CD4-positive, alpha-beta T cell treated with Interleukin-6 for 4 hours (primary cell): ENCODE data around the gene DCUN1D2.
A peak's percentile ranks its signal among the peaks of the same experiment; 100 is the strongest.
"Not testable (repeated sequence)": the region's sequence is repeated elsewhere in the genome, so short reads cannot be mapped to it uniquely, and the experiment has no call there.

ENCODE experiments used
- DNase-seq: peaks from one replicate; pipeline ENCODE4 v3.0.0-alpha.2; 2020; ENCODE audit warnings: mixed read lengths

DCUN1D2 gene

DNA sequence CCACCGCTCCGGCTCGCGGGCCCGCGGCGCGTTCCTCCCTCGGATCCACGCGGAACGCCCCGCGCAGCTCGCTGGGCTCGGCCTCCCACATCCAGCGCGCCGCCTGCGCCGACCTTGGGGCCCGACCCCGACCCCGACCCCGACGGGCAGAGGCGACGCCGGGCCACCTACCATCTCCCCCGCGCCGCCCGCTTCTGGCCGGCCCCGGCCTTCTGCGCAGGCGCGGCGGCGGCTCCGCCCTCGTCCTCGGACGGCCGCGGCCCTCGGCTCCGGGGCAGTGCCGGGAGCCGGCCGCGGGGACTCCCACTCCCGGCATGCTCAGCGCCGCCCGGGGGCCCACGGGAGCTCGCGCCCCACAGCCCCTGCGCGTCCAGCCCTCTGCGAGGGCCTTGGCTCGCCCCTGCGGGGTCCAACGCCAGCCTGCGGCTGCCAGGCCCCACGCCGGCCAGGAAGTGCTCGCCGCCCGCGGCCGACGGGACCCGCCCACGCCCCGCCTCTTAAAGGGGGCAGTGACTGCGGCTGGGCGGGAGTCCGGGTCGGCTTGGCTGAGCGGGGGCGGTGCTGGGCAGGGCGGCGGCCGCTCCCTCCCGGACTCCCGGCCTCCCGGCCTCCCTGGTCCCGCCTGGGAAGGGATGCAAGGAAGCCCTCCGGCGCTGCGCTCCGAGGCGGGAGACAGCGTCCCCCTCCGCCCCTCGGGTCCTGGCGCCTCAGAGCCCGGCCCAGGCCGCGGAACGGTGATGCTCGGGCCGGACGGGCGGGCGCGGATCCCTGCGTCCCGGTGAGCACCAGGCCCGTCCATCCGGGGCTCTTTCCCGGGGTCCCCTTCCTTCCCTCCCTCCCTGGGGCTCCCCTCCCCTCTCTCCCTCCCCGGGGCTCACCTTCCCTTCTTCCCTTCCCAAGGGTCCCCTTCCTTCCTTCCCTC is at the start of gene DCUN1D2:
DCUN1D2 (minus strand) TSS at position 216 of the 922 bp plus-strand sequence; CDS start at position 174, 42 bp downstream.
- peak; percentile 83 for DNase-seq

DNA sequence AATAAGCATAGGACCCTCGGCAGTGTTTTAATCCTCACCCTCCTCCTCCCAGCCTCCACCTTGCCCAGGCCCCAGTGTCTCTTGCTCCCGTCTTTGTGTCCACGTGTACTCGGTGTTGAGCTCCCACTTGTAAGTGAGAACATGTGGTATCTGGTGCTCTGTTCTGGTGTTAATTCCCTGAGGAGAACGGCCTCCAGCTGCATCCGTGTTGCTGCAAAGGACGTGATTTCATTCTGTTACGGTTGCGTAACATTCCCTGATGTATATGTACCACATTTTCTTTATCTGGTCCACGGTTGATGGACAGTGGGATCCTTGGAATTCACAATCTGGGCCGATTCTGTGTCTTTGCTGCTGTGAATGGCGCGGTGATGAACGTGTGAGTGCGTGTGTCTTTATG is 49.3 kb upstream of the DCUN1D2 start:
- no peak for DNase-seq

DNA sequence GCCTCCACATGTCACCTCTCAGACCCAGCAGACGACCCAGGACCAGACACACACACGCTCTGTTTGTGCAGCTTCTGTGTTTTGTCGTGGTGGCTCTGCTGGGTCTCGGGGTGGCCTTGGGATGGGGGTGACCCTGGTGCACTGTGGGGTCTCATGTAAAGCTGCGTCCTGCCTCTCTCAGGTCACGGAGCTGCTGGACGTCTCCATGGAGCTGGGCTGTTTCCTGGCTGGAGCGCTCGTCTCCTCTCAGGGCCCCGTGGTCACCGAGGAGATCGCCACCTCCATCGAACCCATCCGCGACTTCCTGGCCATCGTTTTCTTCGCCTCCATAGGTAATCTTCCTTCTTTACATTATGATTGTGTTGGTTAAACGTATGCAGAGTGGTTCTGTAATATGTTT is 48.7 kb upstream of the DCUN1D2 start:
- no peak for DNase-seq

DNA sequence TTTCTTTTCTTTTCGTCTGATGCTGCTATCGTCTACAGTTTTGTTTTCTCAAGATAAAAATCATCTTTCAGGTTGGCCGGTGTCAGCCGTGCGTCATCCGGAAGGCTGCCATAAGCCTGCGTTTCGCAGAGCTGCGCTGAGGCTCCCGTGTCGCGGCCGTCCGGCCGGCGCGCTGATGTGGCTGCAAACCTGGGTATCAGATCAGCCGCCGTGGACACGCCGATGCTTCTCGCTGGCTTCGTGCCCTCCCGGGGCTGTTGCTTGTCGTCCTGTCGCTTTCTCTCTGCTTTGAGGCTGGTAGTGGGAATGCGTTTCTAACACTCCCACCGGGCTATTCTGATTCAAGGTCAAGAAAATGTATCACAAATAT is 48.2 kb upstream of the DCUN1D2 start:
- DNase-seq, result no peak

DNA sequence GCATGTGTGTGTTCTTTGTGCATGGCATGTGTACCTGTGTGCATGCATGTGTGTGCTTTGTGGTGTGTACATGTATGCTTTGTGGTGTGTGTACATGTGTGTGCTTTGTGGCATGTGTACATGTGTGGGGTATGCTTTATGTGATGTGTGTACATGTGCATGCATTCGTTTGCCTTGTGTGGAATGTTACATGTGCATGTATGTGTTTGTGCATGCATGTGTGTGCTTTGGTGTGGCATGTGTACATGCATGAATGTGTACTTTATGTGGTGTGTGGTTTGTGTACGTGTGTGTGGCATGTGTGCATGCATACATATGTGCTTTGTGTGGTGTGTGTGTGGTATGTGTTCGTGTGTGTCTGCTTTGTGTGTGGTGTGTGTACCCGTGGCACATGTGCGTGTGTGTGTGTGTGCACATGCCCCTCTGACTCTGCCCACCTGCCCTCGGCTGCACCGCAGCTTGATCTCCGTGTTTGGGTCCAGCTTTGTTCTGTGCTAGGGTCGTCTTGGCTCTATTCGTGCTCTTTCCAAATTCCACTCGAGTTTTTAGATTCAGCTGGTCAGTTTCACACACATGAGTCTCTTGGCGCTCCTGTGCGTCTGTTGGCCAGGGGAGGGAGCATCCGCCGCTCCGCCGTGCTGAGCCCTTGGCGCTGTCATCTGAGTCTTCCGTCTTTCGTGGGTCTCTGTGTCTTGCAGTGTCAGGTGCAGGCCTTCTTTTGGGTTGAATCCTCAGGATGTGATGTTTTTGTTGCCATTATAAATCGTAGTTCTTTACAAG is 47.6 kb upstream of the DCUN1D2 start:
- no peak for DNase-seq

DNA sequence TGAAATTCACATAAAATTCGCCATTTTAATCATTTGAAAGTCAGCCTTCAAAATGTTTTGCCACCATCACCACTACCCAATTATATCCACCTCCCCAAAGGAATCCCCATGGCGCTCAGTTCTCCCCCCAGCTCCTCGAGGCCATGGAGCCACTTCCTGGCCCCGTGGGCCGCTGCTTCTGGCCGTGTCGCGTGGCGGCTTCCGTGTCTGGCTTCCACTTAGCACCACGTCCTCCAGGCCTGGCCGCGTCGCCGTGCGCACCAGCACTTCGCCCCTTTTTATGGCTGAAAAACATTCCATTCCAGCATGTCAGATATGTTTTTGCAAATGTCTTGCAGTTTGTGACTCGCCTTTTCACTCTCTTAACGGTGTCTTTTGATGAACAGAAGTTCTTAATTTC is 46.7 kb upstream of the DCUN1D2 start:
- DNase-seq, result no peak

DNA sequence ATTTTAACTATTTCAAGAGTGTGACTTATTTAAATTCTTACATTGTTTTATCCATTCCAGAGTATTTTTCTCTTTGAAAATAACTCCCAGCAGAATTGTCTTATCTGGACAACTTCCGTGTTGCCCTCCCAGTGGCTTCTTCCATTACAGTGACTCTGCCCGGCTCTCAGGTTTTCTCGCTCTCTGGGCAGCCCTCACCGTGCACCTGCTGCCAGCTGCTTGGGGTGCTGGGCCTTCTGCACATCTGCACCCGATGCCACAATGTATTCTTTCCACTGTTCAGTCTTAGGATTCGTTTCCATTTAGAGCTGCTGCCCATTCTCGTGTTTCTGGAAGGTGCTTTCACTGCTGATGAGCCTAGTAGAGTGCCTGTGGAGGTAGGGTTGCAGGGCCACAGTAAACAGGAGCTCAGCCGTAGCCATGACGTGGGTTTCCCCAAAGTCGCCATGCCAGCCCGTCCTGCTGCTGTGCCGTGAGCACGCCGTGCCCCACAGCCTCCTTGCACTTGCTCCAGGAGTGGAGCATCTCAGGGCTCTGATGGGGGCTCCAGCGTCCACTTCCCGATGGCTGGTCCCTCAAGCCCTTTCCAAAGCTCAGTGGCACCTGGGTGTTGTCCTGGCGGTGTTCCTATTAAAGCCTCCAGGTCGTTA is 46.1 kb upstream of the DCUN1D2 start:
- DNase-seq, result no peak

DNA sequence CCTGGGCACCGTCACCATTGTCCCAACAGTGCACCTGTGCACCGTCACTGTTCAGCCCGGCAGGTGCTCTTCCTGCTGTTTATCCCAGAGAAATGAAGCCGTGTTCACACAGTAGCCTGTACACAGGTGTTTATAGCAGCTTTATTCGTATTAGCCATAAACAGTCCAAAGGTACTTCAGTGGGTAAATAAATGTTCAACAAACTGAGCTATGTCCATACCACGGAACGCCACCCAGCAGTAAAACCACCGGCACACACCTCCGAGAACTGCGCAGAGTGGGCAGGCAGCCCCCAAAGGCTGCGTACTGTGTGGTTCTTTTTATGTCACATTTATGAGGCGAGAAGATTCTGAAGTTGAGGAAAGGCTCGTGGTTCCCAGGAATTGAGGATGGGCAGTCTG is 44.9 kb upstream of the DCUN1D2 start:
- no peak for DNase-seq

DNA sequence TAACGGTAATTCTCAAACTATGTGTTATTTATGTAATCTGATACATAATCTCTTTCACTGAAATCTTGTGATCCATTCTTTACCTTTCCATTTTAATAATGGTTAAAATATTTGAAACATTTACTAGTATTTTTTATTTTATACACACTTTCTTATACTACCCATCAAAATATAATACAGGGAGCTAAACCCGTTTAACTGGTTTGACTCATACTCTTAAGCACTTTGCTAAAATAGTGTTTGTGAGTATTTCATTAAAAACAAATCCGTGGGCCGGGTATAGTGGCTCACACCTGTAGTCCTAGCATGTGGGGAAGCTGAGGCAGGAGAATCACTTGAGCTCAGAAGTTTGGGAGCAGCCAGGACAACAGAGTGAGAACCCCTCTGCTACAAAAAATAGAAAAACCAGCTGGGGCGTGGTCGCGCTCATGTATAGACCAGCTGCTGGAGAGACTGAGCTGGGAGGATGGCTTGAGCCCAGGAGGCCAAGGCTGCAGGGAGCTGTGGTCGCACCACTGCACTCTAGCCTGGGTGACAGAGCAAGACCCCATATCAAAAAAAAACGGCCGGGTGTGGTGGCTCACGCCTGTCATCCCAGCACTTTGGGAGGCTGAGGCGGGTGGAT is 43.8 kb upstream of the DCUN1D2 start:
- no peak for DNase-seq

DNA sequence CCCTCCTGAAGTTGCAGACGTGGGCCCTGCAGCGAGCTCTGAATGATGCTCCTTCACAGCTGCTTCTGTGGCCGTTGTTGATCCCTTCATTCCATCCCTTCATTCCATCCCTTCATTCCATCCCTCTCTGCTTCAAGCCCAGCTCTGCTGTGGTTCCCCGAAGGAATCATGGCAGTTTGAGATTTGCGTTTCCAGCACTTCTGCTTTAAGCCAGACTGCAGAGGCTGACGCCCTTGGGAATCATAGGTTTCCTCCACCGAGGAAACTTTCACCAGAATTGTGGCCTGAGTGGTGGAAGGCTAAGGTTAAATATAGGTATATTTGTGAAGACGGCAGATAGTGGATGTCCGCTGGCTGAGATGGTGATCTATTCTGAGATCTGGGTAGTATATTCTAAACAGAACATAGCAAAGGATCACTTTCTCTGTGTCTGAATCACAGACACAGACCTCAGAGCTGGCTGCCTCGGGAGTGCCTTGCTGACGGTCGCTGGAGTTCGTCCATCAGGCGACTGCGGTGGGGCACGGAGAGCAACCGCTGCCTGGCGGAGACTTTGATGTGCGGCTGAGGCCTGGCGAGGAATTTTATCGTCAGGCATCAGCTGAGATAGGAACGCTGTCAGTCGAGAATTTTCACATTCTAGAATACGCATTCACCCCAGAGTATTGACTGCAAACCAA is 42.8 kb upstream of the DCUN1D2 start:
- no peak for DNase-seq

DNA sequence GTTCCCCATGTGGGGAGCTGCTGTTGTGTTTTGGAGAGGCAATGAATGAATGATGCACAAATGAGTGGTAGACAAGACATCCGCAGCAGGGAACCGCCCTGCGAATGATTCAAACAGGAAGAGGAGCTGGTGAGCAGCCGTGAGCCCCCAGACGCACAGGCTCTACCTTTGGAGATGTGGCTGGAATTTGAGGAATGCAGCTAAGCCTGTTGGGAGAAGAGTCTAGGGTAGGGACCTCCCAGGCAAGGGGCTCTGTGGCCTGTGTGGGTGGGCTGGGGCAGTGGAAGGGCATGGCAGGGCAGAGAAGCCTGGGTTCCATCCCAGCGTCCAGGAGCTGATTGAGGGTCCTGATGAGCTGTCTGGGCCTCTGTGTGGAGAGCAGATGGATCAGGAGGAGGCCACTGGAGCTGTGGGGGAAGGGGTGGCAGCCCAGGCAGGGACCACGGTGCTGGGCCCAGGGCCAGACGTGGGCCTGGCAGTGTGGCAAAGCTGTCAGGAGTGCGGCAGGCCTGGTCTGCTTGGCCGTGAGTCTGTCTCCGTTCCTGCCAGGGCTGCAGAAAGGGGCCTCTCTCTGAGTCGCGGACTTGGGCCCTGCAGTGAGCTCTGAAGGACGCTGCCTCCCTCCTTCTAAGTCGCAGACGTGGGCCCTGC is 41.8 kb upstream of the DCUN1D2 start:
- DNase-seq, result no peak

DNA sequence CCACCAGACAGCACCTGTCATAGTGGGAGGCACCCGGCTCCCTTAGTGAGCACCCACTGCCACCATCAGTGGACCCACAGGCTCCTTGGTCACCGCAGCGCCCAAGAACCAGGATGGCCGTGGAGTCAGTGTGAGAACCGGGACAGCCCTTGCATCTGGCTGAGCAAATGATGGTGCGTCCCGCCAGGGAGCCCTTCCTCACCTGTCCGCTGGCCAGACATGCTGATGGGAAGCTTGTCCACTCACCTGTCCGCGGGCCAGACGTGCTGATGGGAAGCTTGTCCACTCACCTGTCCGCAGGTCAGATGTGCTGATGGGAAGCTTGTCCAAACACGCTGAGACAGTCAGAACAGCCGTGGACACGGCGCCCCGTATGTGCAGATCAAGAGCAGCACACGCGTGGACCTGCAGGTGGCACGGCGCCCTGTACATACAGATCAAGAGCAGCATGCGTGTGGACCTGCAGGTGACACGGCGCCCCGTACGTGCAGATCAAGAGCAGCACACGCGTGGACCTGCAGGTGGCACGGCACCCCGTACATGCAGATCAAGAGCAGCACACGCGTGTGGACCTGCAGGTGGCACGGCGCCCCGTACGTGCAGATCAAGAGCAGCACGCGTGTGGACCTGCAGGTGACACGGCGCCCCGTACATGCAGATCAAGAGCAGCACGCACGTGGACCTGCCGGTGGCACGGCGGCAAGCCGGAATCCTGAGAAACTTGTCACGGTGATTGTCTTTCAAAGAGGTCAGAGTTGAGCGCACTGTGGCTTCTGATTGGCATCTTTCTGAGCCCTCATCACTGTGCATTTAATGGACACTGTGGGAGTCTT is 40.7 kb upstream of the DCUN1D2 start:
- no peak for DNase-seq

DNA sequence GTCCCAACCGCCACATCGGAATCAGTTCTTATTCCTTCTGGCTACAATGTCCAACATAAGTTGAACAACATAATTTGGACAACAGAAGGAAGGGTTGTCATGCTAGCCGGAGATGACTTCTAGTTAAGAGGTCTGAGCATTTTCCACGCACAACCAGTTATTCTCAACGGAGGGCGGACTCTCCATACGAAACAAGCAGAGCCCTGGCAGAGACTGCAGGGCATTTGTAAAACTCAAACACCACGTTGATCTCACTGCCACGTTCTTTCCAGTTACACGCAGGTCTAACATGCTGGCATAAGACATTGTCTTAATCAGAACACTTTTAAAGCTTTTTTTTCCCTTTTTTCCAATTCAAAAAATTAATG is 38.3 kb upstream of the DCUN1D2 start:
- no peak for DNase-seq

DNA sequence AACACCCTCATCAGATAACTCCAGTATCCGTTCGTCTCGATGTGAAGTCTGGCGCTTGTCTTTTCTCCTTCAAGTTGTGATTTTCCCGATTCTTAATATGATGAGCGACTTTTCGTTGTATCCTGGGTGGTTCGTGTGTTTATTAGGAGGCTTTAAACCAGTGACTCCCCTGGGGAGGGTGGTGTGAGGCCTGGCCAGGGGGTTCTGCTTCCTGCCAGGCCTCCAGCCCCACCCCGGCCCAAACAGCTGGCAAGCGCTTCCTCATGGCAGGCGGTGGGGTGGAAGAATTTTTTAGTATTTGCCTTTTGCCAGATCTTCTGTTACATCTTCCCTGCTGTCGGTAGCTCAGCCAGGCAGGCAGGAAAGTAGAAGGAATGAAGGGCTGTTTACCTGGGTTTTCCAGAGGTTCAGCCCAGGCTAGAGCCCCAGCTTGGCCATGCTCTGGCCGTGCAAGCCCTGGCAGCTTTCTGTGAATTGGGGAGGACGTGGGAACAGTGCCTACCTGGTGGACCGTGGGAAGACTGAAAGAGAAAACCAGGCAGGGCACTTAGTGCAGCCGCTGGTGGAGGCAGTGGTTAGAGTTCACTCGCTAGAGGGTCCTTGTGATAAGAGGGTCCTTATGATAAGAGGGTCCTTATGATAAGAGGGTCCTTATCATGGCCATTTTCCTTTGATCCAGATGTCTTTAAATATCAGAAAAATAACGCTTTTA is 37.7 kb upstream of the DCUN1D2 start:
- DNase-seq, result no peak

DNA sequence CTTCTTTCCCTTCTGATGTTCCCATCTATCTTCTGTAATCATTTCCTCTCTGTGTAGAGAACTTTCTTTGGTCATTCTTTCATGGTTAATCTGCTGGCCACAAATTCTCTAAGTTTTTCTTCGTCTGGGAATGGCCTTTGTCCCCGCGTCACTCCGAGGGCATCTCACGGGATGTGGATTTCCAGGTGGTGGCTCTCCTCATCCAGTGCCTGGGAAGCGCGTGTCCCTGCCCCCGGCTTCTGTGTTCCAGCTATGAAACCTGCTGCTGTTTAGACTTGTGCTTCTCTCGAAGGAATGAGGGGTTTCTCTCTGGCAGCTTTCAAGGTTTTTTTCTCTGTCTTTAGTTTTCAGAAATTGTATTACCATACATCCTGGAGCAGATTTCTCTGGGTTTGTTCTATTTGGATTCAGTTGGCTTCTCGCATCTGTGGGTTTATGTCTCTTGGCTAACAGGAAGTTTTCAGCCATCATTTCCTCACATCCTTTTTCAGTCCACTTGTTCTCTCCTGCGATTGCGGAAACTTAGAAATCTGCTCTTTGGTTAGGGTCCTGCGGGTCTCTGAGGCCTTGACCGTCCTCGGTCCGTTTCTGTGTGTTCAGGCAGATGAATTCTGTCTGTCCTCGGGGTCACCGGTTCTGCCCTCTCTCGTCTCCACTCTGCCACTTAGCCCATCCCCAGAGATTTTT is 36.9 kb upstream of the DCUN1D2 start:
- no peak for DNase-seq

DNA sequence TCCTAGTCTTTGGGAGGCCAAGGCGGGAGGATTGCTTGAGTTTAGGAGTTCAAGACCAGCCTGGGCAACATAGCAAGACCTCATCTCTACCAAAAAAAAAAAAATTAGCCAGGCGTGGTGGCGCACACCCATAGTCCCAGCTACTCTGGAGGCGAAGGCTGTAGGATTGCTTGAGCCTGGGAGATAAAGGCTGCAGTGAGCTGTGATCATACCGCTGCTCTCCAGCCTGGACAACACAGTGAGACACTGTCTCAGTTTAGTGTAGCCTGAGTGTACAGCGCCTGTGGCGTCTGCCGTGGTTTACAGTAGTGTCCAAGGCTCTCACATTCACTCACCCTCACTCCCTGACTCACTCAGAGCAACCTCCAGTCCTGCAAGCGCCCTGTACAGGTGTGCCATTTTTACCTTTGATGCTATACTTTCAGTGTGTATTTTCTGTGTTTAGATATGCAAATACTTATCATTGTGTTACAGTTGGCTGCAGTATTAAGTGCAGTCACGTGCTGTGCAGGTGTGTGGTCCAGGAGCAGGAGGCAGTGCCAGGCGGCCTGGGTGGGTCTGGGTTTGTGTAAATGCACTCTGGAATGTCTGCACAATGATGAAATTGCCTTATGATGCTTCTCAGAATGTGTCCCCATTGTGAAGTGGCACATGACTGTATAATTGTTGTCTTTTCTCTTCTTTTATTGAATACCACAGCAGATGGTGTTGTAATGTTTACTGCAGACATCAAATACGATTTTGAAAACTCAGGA is 36.1 kb upstream of the DCUN1D2 start:
- no peak for DNase-seq

DNA sequence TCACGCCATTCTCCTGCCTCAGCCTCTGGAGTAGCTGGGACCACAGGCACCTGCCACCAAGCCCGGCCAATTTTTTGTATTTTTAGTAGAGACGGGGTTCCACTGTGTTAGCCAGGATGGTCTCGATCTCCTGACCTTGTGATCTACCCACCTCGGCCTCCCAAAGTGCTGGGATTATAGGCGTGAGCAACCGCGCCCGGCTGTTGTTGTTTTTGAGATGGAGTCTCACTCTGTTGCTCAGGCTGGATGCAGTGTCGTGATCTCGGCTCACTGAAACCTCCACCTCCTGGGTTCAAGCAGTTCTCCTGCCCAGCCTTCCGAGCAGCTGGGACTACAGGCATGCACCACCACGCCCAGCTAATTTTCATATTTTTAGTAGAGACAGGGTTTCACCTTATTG is 31.9 kb upstream of the DCUN1D2 start:
- DNase-seq, result not testable (repeated sequence)

DNA sequence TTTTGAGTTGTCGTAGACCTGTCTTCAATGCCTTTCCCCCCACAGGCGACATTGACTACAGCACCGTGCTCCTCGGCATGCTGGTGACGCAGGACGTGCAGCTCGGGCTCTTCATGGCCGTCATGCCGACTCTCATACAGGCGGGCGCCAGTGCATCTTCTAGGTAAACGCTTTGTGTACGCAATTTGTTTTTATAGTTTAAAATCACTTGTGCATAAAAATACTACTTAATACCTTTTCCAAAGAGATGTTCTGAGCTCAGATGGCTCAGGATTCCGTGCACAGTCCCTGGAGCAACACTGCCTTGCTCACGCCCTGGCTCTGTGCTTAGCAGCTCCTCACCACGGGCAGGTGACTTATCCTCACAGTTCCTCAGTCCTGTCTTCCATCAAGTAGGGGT is 30.1 kb upstream of the DCUN1D2 start:
- DNase-seq, result no peak

DNA sequence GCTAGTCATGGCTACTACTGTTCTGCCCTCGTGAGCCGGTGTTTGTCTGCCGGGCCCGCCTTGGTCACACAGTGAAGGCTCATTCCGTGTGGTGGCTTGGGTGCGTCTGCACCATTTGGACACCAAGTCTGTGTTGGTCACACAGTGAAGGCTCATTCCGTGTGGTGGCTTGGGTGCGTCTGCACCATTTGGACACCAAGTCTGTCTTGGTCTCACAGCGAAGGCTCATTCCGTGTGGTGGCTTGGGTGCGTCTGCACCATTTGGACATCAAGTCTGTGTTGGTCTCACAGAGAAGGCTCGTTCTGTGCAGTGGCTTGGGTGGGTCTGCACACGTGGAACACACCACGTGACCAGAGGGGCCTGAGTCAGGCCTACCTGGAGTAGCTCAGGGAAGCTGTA is 29.0 kb upstream of the DCUN1D2 start:
- DNase-seq, result no peak
